CD4-positive, alpha-beta T cell (primary cell): ENCODE results near the gene RPLP2. TPM values are rescaled to one million over a fixed set of nuclear protein-coding genes. Genes with fewer than 3 reads are reported as not detected.

Source experiments
- ATAC-seq: fragments of 200-7000 bp; cut with Tn5 transposase; one replicate; pipeline ENCODE4 v1.10.0; 2022; ENCODE audit warnings: mild to moderate bottlenecking; ENCODE audit not compliant: poor library complexity
- CTCF ChIA-PET: fragments of 350-600 bp; sonication (Branson Sonifier 250); formaldehyde crosslinking; loops from one replicate; lab custom pipeline; 2021; ENCODE audit warnings: antibody characterized with exemption, inconsistent platforms; lab: Charles Lee
- POLR2A ChIA-PET: fragments of 350-600 bp; sonication (Branson Sonifier 250); formaldehyde crosslinking; loops from one replicate; lab custom pipeline; 2021; ENCODE audit warnings: antibody characterized with exemption, inconsistent platforms; lab: Charles Lee
- DNase-seq, 14 experiments: peaks; one replicate each; pipeline ENCODE4 v3.0.0-alpha.2; 2013 to 2020; ENCODE audit warnings: mixed read lengths in 2 of 14
- H3K27ac ChIP-seq, 2 donors: one replicate each; pipeline versions ENCODE4 v1.5.1 to v1.7.0; 2013; ENCODE audit warnings: low read length in 2 of 2, low read depth in 1 of 2, mild to moderate bottlenecking in 1 of 2
- H3K27me3 ChIP-seq, 2 experiments: 1 replicate in 1 of 2; 2 replicates in 1 of 2; pipeline versions ENCODE4 v1.6.1 to v1.7.0; 2013; ENCODE audit warnings: low read length in 2 of 2, control low read depth in 1 of 2, mild to moderate bottlenecking in 1 of 2, moderate library complexity in 1 of 2; ENCODE audit not compliant: insufficient read depth in 2 of 2, control insufficient read depth in 1 of 2
- H3K36me3 ChIP-seq: one replicate; pipeline ENCODE4 v1.6.1; 2013; ENCODE audit warnings: low read length, control low read depth; ENCODE audit not compliant: insufficient read depth
- H3K4me1 ChIP-seq: one replicate; pipeline ENCODE4 v1.6.1; 2013; ENCODE audit warnings: low read length, control low read depth; ENCODE audit not compliant: insufficient read depth
- H3K4me3 ChIP-seq: one replicate; pipeline ENCODE4 v1.5.1; 2013; ENCODE audit warnings: mild to moderate bottlenecking, low read length, moderate library complexity
- H3K9me3 ChIP-seq, 2 experiments: 1 replicate in 1 of 2; 2 replicates in 1 of 2; pipeline versions ENCODE4 v1.6.1 to v1.7.0; 2013; ENCODE audit warnings: low read length in 2 of 2, mild to moderate bottlenecking in 2 of 2, control low read depth in 1 of 2, moderate library complexity in 1 of 2; ENCODE audit not compliant: control insufficient read depth in 1 of 2, insufficient read depth in 1 of 2
- H3K27ac Mint-ChIP-seq: one replicate; pipeline ENCODE4 v1.8.0; 2020; ENCODE audit warnings: mixed read lengths
- H3K27me3 Mint-ChIP-seq: one replicate; pipeline ENCODE4 v1.8.0; 2021; ENCODE audit warnings: mixed read lengths
- H3K36me3 Mint-ChIP-seq: one replicate; pipeline ENCODE4 v1.8.0; 2021; ENCODE audit warnings: low read depth, mixed read lengths
- H3K4me1 Mint-ChIP-seq: one replicate; pipeline ENCODE4 v1.8.0; 2021; ENCODE audit warnings: low read depth, mixed read lengths
- H3K4me3 Mint-ChIP-seq: one replicate; pipeline ENCODE4 v1.8.0; 2020; ENCODE audit warnings: mild to moderate bottlenecking, mixed read lengths
- H3K9me3 Mint-ChIP-seq: one replicate; pipeline ENCODE4 v1.8.0; 2020; ENCODE audit warnings: mixed read lengths
- CTCF ChIP-seq: fragments of 200-600 bp; IDR thresholded peaks from one replicate; pipeline ENCODE4 v1.8.0; 2022; ENCODE audit warnings: antibody characterized with exemption, mild to moderate bottlenecking
- intact Hi-C, 2 experiments: fragments of 100-400 bp; cut with DNase I in 1 of 2; cut with micrococcal nuclease in 1 of 2; formaldehyde crosslinking; loops; one replicate each; pipeline versions ENCODE4 v1.15.1 to v1.9.0; 2023 to 2025; cut with DNase I, micrococcal nuclease
- total RNA-seq, 174 experiments: library from RNA in 2 of 174; stranded (reverse) in 2 of 174; gene quantifications; one replicate each; pipeline ENCODE4 v1.2.3 and lab custom pipeline; 2021 to 2026

The RPLP2 gene
- total RNA-seq, 2 experiments from 2014 or later = 5,234 to 5,390 TPM

GRCh38 chr11:813456-814096 lies 3.8 kb downstream of the RPLP2 start:
- intact Hi-C loops = no loop called here
- ChIA-PET CTCF (no interaction called here), POLR2A (interaction anchor here (0.6 kb wide), 1 partner anchor 12 kb away, joined by 3 read pairs; no protein-coding TSS in a partner anchor)
- no peaks in the 10 kb centered on the region for H3K9me3 ChIP-seq
- H3K27me3 ChIP-seq = no peaks in the 10 kb centered on the region
- no peak overlapping the region for H3K4me3 ChIP-seq
- no peak for TF ChIP-seq CTCF
- H3K36me3 Mint-ChIP-seq = peaks cover 36% of the 10 kb centered on the region
- H3K4me1 ChIP-seq = peaks cover 33% of the 10 kb centered on the region
- no peak overlapping the region for H3K27ac Mint-ChIP-seq
- H3K4me1 Mint-ChIP-seq = peaks cover 28% of the 10 kb centered on the region
- H3K36me3 ChIP-seq = peaks cover 31% of the 10 kb centered on the region
- DNase-seq = no peak
- H3K4me3 Mint-ChIP-seq = peak overlapping the region; percentile 65
- H3K27me3 Mint-ChIP-seq = no peaks in the 10 kb centered on the region
- no peaks in the 10 kb centered on the region for H3K9me3 Mint-ChIP-seq
- ATAC-seq = no peak
- H3K27ac ChIP-seq = no peak overlapping the region

GRCh38 chr11:815675-816432 lies 6.1 kb downstream of the RPLP2 start:
- no peak overlapping the region for H3K27ac Mint-ChIP-seq
- H3K36me3 Mint-ChIP-seq = peaks cover 30% of the 10 kb centered on the region
- CTCF ChIA-PET = interaction anchor here (0.5 kb wide), 1 partner anchor 770 kb away, joined by 3 read pairs; no protein-coding TSS in a partner anchor

GRCh38 chr11:816433-816779 lies 6.6 kb downstream of the RPLP2 start:
- intact Hi-C loops = no loop called here
- CTCF ChIA-PET = no interaction called here

More at GRCh38 chr11:815675-816432, 6.1 kb downstream of the RPLP2 start:
- POLR2A ChIA-PET = interaction anchor here (1.0 to 1.4 kb wide), 2 partner anchors 9 to 17 kb away, joined by 3 read pairs; partner anchors contain the start of gene CD151
- H3K36me3 ChIP-seq = peaks cover 31% of the 10 kb centered on the region
- intact Hi-C loops = no loop called here
- H3K4me3 Mint-ChIP-seq = peak overlapping the region; percentile 15
- no peak overlapping the region for H3K4me3 ChIP-seq
- no peak overlapping the region for H3K27ac ChIP-seq
- peaks cover 14% of the 10 kb centered on the region for H3K4me1 Mint-ChIP-seq
- no peak for TF ChIP-seq CTCF
- DNase-seq = no peak
- H3K27me3 ChIP-seq = no peaks in the 10 kb centered on the region
- H3K9me3 Mint-ChIP-seq = no peaks in the 10 kb centered on the region
- no peaks in the 10 kb centered on the region for H3K9me3 ChIP-seq
- no peak for ATAC-seq
- no peaks in the 10 kb centered on the region for H3K27me3 Mint-ChIP-seq
- H3K4me1 ChIP-seq = peaks cover 32% of the 10 kb centered on the region

More at GRCh38 chr11:816433-816779, 6.6 kb downstream of the RPLP2 start:
- H3K4me1 Mint-ChIP-seq = peaks cover 14% of the 10 kb centered on the region
- TF ChIP-seq CTCF = no peak
- peaks cover 27% of the 10 kb centered on the region for H3K36me3 Mint-ChIP-seq
- H3K27me3 Mint-ChIP-seq = no peaks in the 10 kb centered on the region
- peak overlapping the region; percentile 15 for H3K4me3 Mint-ChIP-seq
- POLR2A ChIA-PET = interaction anchor here (1.0 kb wide), 1 partner anchor 9 kb away, joined by 3 read pairs; no protein-coding TSS in a partner anchor
- ATAC-seq (no peak), DNase-seq (no peak)
- H3K4me3 ChIP-seq = no peak overlapping the region
- H3K27me3 ChIP-seq = no peaks in the 10 kb centered on the region
- H3K27ac Mint-ChIP-seq = no peak overlapping the region
- no peaks in the 10 kb centered on the region for H3K9me3 Mint-ChIP-seq
- peaks cover 32% of the 10 kb centered on the region for H3K4me1 ChIP-seq
- H3K9me3 ChIP-seq = no peaks in the 10 kb centered on the region
- peaks cover 32% of the 10 kb centered on the region for H3K36me3 ChIP-seq
- no peak overlapping the region for H3K27ac ChIP-seq
